Astrocyte (in vitro differentiated cells and primary cell): Measurements from ENCODE around the gene NDRG4.

Experiments
- CTCF ChIP-seq: IDR thresholded peaks from 2 replicates; pipeline ENCODE4 v1.5.1; 2011; ENCODE audit warnings: low read depth, mild to moderate bottlenecking, inconsistent platforms, low read length, moderate library complexity; ENCODE audit not compliant: insufficient read depth
- EZH2 ChIP-seq: IDR thresholded peaks from 2 replicates; pipeline ENCODE4 v1.6.1; 2012; ENCODE audit warnings: mild to moderate bottlenecking, low read length, inconsistent platforms; ENCODE audit not compliant: insufficient read depth

GRCh38 chr16:58503863-58504688 is 4.1 kb downstream of the NDRG4 start:
- no peak for TF ChIP-seq CTCF
- TF ChIP-seq EZH2 = no peak
